ENCODE data around the gene ISY1.
"Not testable (repeated sequence)": the region's sequence is repeated elsewhere in the genome, so short reads cannot be mapped to it uniquely, and the experiment has no call there.

ISY1 gene

GRCh38 chr3:129088312-129088711, 72.6 kb downstream of the ISY1 start:
- not testable (repeated sequence) for H3K36me3 Mint-ChIP-seq

GRCh38 chr3:129087904-129088303, 73.0 kb downstream of the ISY1 start:
- not testable (repeated sequence) for H3K27ac Mint-ChIP-seq, H3K9me3 Mint-ChIP-seq, H3K4me1 Mint-ChIP-seq, H3K4me3 Mint-ChIP-seq, H3K36me3 Mint-ChIP-seq
- ATAC-seq: peak; percentile 3
- peaks cover 10% of the 10 kb centered on the region for H3K27me3 Mint-ChIP-seq

More at GRCh38 chr3:129088312-129088711, 72.6 kb downstream of the ISY1 start:
- H3K4me1 Mint-ChIP-seq, H3K27ac Mint-ChIP-seq, H3K9me3 Mint-ChIP-seq, H3K4me3 Mint-ChIP-seq: not testable (repeated sequence)
- peak; percentile 7 for ATAC-seq
- peaks cover 10% of the 10 kb centered on the region for H3K27me3 Mint-ChIP-seq

GRCh38 chr3:129087138-129087702, 73.6 kb downstream of the ISY1 start:
- Mint-ChIP-seq H3K27ac (no peak overlapping the region), H3K9me3 (no peaks in the 10 kb centered on the region), H3K4me3 (no peak overlapping the region), H3K4me1 (no peaks in the 10 kb centered on the region), H3K36me3 (peaks cover 4% of the 10 kb centered on the region), H3K27me3 (peaks cover 10% of the 10 kb centered on the region)
- no peak for ATAC-seq

GRCh38 chr3:129085818-129086217, 75.0 kb downstream of the ISY1 start:
- Mint-ChIP-seq H3K4me1 (no peaks in the 10 kb centered on the region), H3K36me3 (no peaks in the 10 kb centered on the region), H3K9me3 (no peaks in the 10 kb centered on the region), H3K4me3 (no peak overlapping the region), H3K27ac (no peak overlapping the region), H3K27me3 (peaks cover 10% of the 10 kb centered on the region)
- no peak for ATAC-seq

- Mint-ChIP-seq H3K27me3 (peaks cover 10% of the 10 kb centered on the region), H3K4me3 (no peak overlapping the region), H3K27ac (no peak overlapping the region), H3K4me1 (no peaks in the 10 kb centered on the region), H3K36me3 (no peaks in the 10 kb centered on the region), H3K9me3 (no peaks in the 10 kb centered on the region)
- ATAC-seq: no peak
Observed at GRCh38 chr3:129085165-129085715, 75.6 kb downstream of the ISY1 start.

GRCh38 chr3:129084501-129084900, 76.4 kb downstream of the ISY1 start:
- H3K4me1 Mint-ChIP-seq: no peaks in the 10 kb centered on the region
- no peak overlapping the region for H3K4me3 Mint-ChIP-seq
- no peak for ATAC-seq
- H3K9me3 Mint-ChIP-seq: no peaks in the 10 kb centered on the region
- no peak overlapping the region for H3K27ac Mint-ChIP-seq
- H3K36me3 Mint-ChIP-seq: no peaks in the 10 kb centered on the region
- peaks cover 10% of the 10 kb centered on the region for H3K27me3 Mint-ChIP-seq

- Mint-ChIP-seq H3K27ac (no peak overlapping the region), H3K4me1 (no peaks in the 10 kb centered on the region), H3K36me3 (no peaks in the 10 kb centered on the region), H3K9me3 (no peaks in the 10 kb centered on the region), H3K4me3 (no peak overlapping the region), H3K27me3 (peaks cover 10% of the 10 kb centered on the region)
- no peak for ATAC-seq
Observed at GRCh38 chr3:129082026-129082425, 78.8 kb downstream of the ISY1 start.

- H3K4me3 Mint-ChIP-seq: no peak overlapping the region
- no peak for ATAC-seq
- no peaks in the 10 kb centered on the region for H3K9me3 Mint-ChIP-seq
- H3K36me3 Mint-ChIP-seq: no peaks in the 10 kb centered on the region
- H3K27ac Mint-ChIP-seq: no peak overlapping the region
- no peaks in the 10 kb centered on the region for H3K4me1 Mint-ChIP-seq
- H3K27me3 Mint-ChIP-seq: peaks cover 10% of the 10 kb centered on the region
Observed at GRCh38 chr3:129081503-129081902, 79.4 kb downstream of the ISY1 start.

- H3K36me3 Mint-ChIP-seq: no peaks in the 10 kb centered on the region
- no peak overlapping the region for H3K27ac Mint-ChIP-seq
- H3K4me1 Mint-ChIP-seq: no peaks in the 10 kb centered on the region
- no peaks in the 10 kb centered on the region for H3K27me3 Mint-ChIP-seq
- H3K9me3 Mint-ChIP-seq: no peaks in the 10 kb centered on the region
- ATAC-seq: no peak
- H3K4me3 Mint-ChIP-seq: no peak overlapping the region
Observed at GRCh38 chr3:129078510-129078909, 82.4 kb downstream of the ISY1 start.
